Measurements from ENCODE around the gene DET1. TPM values are rescaled to one million over a fixed set of nuclear protein-coding genes. Genes with fewer than 3 reads are reported as not detected.

The DET1 gene
- polyA plus RNA-seq, 3 donors from 2014 or later: 0.80 to 1.3 TPM; not detected in 1

DNA sequence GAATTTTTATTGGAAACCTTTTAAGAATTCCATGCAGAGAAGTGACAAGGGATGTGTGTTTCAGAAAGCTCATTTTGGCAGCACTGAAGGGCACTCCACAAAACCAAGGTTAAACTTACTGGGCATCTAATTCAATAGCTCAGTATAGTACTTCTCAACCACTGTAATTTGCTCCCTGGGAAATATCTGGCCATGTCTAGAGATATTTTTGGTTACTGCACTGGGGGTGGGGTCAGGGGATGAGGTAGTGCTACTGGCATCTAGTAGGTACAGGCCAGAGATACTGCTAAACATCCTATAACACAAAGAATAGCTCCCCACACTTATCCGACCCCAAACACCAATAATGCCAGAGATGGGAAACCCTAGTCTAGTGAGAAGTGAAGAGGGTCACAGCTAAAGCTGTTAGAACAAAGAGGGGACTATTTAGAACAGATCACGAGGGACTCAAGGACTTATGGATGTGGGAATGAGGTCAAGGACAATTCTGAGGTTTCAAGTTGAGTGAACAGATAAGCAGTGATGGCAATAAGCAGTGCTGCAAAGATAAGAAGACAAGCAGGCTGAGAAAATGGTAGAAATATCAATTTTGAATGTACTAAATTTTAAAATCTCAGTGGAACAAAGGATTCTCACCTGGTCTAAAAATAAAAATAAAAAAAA, 82.5 kb downstream of the DET1 start:
- Mint-ChIP-seq H3K27me3 (ENCODE audit: low read depth in 3 of 3) (peaks cover 9 to 14% (median 11%) of the 10 kb centered on the region in 3 donors), H3K27ac (peak overlapping the region in 1 of 6 donors; percentile 52), H3K4me1 (peaks cover 32 to 35% of the 10 kb centered on the region in 2 donors), H3K9me3 (no peaks in the 10 kb centered on the region), H3K4me3 (peak overlapping the region in 1 of 5 donors; percentile 3), H3K36me3 (peaks cover 11 to 30% (median 16%) of the 10 kb centered on the region in 3 donors)
- DNase-seq: no peak

Other genes starting within 250 kb of the DET1 start
- gene MRPL46, start 79.3 kb downstream of the DET1 start, polyA plus RNA-seq: 10 to 100 TPM; 37.8 to 45.8 (median 45.7) TPM
- 10 to 100 TPM; 82.3 to 90.8 (median 82.6) TPM for gene MRPS11, start 79.0 kb downstream of the DET1 start, polyA plus RNA-seq
- 10 to 100 TPM; 11.6 to 17.8 (median 12.1) TPM for gene AEN, start 74.7 kb upstream of the DET1 start, polyA plus RNA-seq
- gene ISG20, start 92.3 kb upstream of the DET1 start, polyA plus RNA-seq: 100 to 1,000 TPM; 286 to 365 (median 342) TPM